Esophagus squamous epithelium (tissue), 4 donors: ENCODE data around the gene NCSTN.

Experiments
- CTCF ChIP-seq, 6 experiments: fragments of 450-650 bp in 4 of 6; fragments of 200-600 bp in 2 of 6; sonication (generic) in 2 of 6; IDR thresholded peaks; one replicate each; pipeline ENCODE4 v1.5.1; 2016 to 2019; ENCODE audit warnings: antibody characterized with exemption in 6 of 6, mild to moderate bottlenecking in 4 of 6, moderate library complexity in 4 of 6
- POLR2A ChIP-seq, 4 donors: fragments of 450-650 bp; IDR thresholded peaks; one replicate each; pipeline ENCODE4 v1.6.1; 2017; ENCODE audit warnings: antibody characterized with exemption in 4 of 4, mild to moderate bottlenecking in 4 of 4, moderate library complexity in 3 of 4

- no peak for TF ChIP-seq CTCF (IDR thresholded peaks at IDR 0.05)
- TF ChIP-seq POLR2A (IDR thresholded peaks at IDR 0.05) = no peak
Measured at GRCh38 chr1:160402001-160402795, 59.0 kb downstream of the NCSTN start.
